GM23248 (cell line): ENCODE measurements around the gene VDAC1.

Source experiments
- EZH2 ChIP-seq: fragments of 200-600 bp; sonication (generic); IDR thresholded peaks from 2 replicates; pipeline ENCODE4 v1.6.1; 2018; ENCODE audit warnings: antibody characterized with exemption, mild to moderate bottlenecking; ENCODE audit not compliant: insufficient read depth, poor library complexity, severe bottlenecking
- EZH2phosphoT487 ChIP-seq: fragments of 200-600 bp; sonication (generic); IDR thresholded peaks from 2 replicates; pipeline ENCODE4 v1.6.1; 2018; ENCODE audit warnings: antibody characterized with exemption, moderate library complexity, mild to moderate bottlenecking, low read depth; ENCODE audit not compliant: insufficient read depth

DNA sequence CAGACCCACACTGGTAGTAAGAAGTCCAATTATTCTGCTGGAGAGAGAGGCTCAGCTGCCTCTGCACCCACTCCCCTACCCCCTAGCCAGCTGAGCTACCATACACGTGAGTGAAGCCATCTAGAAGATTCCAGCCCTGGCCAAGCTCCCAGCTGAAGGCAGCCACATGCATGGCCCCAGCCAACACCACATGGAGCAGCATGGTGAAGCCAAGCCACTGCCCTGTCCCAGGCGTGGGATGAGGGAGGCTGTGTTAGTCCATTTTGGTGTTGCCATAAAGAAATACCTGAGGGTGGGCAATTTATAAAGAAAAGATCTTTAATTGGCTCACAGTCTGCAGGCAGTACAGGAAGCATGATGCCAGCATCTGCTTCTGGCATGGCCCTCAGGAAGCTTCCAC, 20.0 kb upstream of the VDAC1 start:
- TF ChIP-seq EZH2 = no peak
- TF ChIP-seq EZH2phosphoT487 = no peak
